DOHH2 (cell line): ENCODE results near the gene EXOSC7.

ENCODE experiments used
- EZH2phosphoT487 ChIP-seq: fragments of 200-600 bp; sonication (generic); IDR thresholded peaks from 2 replicates; pipeline ENCODE4 v1.6.1; 2017; ENCODE audit warnings: borderline replicate concordance, mild to moderate bottlenecking, antibody characterized with exemption, low read length, moderate library complexity, mixed read lengths
- TF ChIP-seq, protein P1 (sequence below): fragments of 200-600 bp; sonication (generic); IDR thresholded peaks from one replicate; pipeline ENCODE4 v1.5.1; 2014; ENCODE audit warnings: antibody characterized with exemption, mild to moderate bottlenecking, low read depth, low read length; ENCODE audit not compliant: poor library complexity, severe bottlenecking

DNA sequence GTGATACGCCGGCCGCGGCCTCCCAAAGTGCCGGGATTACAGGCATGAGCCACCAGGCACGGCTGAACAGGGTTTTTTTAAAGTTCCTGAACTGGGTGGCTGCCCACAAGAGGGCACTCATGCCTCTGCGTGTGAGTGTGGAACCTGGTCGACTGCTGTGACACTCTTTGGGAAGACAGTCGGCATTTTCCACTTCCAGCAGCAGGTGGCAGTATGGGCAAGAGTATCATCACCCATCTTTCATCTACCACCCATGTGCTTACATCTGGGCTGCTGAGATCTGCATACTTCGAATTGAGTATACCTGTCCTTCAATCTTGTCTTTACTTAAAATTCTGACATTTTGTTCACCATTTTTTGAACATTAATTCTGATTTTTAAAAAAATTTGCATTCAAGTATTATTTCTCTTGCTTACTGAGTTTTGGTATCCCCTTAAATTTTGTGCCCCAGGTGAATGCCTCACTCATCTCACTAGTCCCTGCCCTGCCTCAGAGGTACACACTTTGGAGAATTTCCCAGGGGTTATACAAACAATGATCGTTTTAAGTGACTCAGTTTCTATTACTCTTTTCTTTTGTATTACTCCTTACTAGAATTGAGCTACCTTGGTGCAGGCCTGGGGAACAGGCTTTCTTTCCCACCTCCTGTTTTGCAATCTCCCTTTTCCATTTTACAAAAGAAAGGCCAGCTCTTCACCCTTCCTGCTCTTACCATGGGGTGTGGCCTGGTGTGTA, 61.8 kb downstream of the EXOSC7 start:
- TF ChIP-seq, protein P1, sequence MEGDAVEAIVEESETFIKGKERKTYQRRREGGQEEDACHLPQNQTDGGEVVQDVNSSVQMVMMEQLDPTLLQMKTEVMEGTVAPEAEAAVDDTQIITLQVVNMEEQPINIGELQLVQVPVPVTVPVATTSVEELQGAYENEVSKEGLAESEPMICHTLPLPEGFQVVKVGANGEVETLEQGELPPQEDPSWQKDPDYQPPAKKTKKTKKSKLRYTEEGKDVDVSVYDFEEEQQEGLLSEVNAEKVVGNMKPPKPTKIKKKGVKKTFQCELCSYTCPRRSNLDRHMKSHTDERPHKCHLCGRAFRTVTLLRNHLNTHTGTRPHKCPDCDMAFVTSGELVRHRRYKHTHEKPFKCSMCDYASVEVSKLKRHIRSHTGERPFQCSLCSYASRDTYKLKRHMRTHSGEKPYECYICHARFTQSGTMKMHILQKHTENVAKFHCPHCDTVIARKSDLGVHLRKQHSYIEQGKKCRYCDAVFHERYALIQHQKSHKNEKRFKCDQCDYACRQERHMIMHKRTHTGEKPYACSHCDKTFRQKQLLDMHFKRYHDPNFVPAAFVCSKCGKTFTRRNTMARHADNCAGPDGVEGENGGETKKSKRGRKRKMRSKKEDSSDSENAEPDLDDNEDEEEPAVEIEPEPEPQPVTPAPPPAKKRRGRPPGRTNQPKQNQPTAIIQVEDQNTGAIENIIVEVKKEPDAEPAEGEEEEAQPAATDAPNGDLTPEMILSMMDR = peak; percentile 94
- TF ChIP-seq EZH2phosphoT487 = no peak
